ENCODE data around the gene LSAMP. TPM values are rescaled to one million over a fixed set of nuclear protein-coding genes. Genes with fewer than 3 reads are reported as not detected.

Gene LSAMP
- total and polyA plus RNA-seq, 2 experiments from 2014 or later = 2.0 to 2.9 TPM

- no peak overlapping the region for H2AFZ ChIP-seq
- ATAC-seq (peak; percentile 74), DNase-seq (ENCODE audit: low spot score) (peak; percentile 61)
- H3K4me2 ChIP-seq = no peak overlapping the region
- H3K9me2 ChIP-seq (ENCODE audit: insufficient read depth) = no peaks in the 10 kb centered on the region
- H3K27ac ChIP-seq (ENCODE audit: low read depth) = no peak overlapping the region
- Mint-ChIP-seq H3K36me3 (ENCODE audit: low read depth) (no peaks in the 10 kb centered on the region), H3K4me1 (peaks cover 29% of the 10 kb centered on the region), H3K27me3 (ENCODE audit: insufficient read depth, low read depth, poor library complexity) (no peaks in the 10 kb centered on the region), H3K27ac (no peak overlapping the region), H3K9me3 (no peaks in the 10 kb centered on the region), H3K4me3 (no peak overlapping the region)
- peaks cover 42% of the 10 kb centered on the region for H3K4me1 ChIP-seq (ENCODE audit: insufficient read depth)
- TF ChIP-seq EZH2 (IDR thresholded peaks at IDR 0.05; ENCODE audit: low read depth, unreplicated experiment) (no peak), ETS1 (IDR thresholded peaks at IDR 0.05) (no peak), ZNF331 (CRISPR knock-in tag; IDR thresholded peaks at IDR 0.05; ENCODE audit: low read depth) (no peak), ZNF114 (CRISPR knock-in tag; IDR thresholded peaks at IDR 0.05) (no peak), NANOG (IDR thresholded peaks at IDR 0.05; ENCODE audit: borderline replicate concordance) (no peak), ZNF462 (CRISPR knock-in tag; IDR thresholded peaks at IDR 0.05) (no peak), STAT1 (IDR thresholded peaks at IDR 0.05; ENCODE audit: unreplicated experiment) (no peak), EZH2phosphoT487 (IDR thresholded peaks at IDR 0.05; ENCODE audit: unreplicated experiment) (no peak)
- H3K27me3 ChIP-seq (ENCODE audit: insufficient read depth) = peaks cover 4% of the 10 kb centered on the region; the same call in 1 of the 2 replicates
- H3K4me3 ChIP-seq = no peak overlapping the region
- no peaks in the 10 kb centered on the region for H4K20me1 ChIP-seq (replicated peaks; ENCODE audit: insufficient read depth)
- no peaks in the 10 kb centered on the region for H3K36me3 ChIP-seq (ENCODE audit: insufficient read depth)
- no peaks in the 10 kb centered on the region for H3F3A ChIP-seq (replicated peaks; ENCODE audit: low read depth)
- no peaks in the 10 kb centered on the region for H3K79me2 ChIP-seq (replicated peaks; ENCODE audit: insufficient read depth)
Observed at GRCh38 chr3:116338713-116339112, 106.6 kb downstream of the LSAMP start.
